KBM-7 (cell line): ENCODE results near the gene ANKLE1.

ENCODE experiments used
- DNase-seq: peaks from one replicate; pipeline ENCODE4 v3.0.0-alpha.2; 2015
- in situ Hi-C: fragments of 300-500 bp; cut with MboI; formaldehyde crosslinking; loops from 2 replicates; pipeline ENCODE4 v1.14.3; 2020; ENCODE audit warnings: low sequenced_read_pairs, low pct_unique_long_range_greater_than_20kb, mixed read lengths

ANKLE1 gene

DNA sequence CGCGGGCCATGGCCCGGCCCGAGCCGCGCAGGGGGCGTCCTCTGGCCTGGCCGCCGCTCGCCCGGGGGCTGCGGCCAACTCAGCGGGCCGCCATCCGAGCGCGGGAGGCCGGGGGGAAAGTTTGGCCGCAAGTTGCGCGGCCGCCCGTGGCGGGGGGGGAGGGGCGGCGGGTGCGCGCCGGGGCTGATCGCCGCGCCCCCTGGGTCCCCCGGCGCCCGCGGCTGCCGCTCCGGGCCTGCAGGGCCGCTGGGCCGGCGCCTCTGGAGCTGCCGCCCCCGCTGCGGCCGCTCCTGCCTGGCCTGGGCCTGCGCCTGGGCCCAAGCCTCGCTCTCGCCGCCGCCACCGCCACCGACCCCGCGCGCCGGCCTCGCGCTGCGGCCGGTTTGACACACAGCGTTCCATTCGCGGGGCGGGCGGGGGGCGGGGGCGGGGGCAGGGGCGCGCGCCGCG is 36.1 kb upstream of the ANKLE1 start, which contains the start of gene NR2F6:
NR2F6 (minus strand) TSS at position 385 of the 450 bp plus-strand sequence. CDS start 699 bp downstream, outside the sequence.
- in situ Hi-C loops, result no loop called here
- DNase-seq, result no peak

DNA sequence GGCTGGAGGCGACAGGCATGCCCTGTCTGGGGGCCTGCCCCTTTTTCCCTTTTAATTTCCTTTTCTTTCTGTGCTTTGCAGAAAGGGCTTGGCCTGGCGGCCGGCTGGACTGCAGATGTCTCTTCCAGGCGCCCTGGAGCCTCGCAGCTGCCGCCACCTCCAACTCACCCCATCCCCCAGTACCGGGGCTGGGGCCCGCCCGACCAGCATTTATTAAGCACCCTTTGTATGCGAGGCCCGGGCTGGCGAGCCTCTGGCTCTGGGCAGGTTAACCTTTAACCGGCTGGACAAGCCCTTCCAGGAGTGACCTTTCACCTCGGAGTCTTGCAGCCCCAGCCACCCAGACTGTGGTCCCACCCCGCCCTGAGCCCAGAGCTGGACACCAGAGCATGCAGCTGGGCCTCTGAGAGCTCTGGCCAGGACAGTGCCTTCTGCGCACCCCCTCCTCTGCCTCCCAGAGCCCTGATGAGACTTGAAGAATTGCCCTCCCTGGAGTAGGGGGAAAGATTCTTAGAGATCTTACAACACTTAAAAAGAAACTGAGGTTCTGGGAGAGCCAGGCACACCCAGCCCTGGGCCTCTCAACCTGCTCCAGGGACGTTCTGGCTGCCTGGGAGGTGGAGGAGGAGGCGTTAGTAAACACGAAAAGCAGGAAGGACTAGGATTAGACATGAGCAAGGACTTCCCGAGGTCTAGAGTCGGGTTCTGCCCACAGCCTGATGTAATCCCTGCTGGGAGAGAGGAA is 34.8 kb upstream of the ANKLE1 start:
- in situ Hi-C loops, result no loop called here
- no peak for DNase-seq

DNA sequence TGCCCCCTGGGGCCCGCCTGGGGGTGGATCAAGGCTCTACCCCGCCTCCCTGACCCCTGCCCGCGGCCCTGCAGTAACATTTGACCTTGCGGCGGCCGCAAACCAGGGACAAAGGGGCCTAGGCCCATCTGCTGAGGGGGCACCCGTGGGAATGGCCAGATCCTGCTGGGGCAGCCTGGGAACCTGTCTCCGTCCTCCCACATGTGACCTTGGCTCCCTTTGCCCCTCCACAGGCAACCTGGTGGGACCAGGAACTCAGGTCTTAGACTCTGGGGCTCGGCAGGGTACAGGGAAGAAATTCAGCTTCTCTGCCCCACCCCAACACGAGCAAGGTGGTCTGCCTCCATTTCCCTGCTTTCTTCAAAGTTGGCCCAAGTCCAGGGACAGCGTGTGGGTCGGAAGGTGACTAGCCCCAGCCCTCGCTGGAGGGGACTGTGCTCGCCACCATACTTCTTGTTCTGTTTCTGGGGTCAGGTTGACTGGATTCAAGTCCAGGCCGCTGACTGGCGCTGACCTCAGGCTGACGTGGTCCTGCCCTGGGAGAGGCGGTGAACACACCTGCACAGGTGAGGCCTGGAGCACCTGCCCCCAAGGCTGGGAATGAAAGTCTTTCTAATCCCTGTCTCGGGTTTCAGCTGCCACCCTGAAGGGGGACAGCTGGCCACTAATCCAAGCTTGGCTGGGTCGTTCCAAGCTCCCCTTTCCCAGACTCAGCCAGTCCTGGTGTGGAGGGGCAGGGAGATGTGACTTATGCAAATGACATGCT is 33.5 kb upstream of the ANKLE1 start:
- DNase-seq, result no peak

DNA sequence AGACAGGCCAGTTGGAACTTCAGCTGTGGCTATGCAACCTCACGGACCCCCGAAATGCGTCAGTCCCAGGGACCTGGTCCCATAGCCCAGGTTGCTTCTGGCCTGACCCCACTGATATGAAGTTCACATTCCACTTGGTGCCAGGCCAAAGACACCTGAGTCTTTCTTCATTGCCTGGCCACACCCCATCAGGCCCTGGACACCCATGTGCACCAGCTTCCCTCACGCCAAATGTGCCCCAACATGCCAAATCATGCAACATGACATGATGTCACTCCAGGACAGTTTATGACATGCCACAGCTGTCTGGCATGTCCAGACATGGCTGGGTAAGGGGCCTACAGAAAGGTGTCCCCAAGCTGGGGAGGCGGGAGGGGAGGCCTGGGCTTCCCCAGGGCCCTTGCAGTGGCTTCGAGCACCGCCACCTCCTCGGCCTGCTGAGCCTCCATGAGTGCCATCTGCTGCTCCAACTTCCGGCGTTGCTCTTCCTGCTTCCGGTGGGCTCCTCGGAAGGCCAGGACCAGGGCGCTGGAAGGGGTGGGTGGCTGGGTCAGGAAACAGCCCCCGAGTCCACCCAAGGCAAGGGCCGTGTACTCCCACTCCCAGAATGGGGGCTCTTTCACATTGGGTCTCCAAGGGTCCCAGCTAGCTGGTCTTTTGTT is 31.7 kb upstream of the ANKLE1 start:
- DNase-seq, result no peak
- in situ Hi-C loops, result no loop called here

More for the DNA sequence above, 33.5 kb upstream of the ANKLE1 start:
- in situ Hi-C loops, result no loop called here

DNA sequence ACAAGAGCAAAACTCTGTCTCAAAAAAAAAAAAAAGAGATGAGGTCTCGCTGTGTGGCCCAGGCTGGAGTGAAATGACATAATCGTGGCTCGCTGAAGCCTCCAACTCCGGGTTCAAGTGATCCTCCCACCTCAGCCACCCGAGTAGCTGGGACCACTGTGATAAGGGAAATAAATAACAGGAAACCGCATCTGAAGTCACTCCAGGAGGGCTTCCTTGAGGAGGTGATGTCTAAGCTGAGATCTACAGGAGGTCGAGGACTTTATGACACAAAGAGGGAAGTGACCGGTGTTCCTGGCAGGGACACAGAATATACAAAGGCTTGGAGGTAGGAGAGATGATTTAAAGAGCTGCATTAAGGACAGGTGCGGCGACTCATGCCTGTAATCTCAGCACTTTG is 27.1 kb upstream of the ANKLE1 start:
- DNase-seq, result peak; percentile 66
- in situ Hi-C loops, result no loop called here

DNA sequence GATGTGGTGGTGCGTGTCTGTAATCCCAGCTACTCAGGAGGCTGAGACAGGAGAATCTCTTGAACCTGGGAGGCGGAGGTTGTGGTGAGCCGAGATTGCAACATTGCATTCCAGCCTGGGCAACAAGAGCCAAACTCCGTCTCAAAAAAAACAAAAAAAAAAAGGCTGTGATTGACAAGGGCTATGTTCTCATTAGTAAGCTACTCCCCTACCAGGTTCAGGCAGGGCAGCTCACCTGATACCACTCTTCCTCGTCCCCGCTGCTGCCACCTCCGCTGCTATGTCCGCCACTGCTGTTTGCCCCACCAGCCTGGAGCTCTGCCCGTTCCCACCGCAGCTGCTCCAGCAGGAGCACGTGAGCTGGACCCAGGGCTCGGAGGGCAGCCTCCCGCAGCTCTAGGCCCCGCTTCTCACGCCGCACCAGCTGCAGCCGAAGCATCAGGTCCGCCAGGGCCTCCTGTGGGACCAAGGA is 26.5 kb upstream of the ANKLE1 start:
- in situ Hi-C loops, result no loop called here
- DNase-seq, result no peak

DNA sequence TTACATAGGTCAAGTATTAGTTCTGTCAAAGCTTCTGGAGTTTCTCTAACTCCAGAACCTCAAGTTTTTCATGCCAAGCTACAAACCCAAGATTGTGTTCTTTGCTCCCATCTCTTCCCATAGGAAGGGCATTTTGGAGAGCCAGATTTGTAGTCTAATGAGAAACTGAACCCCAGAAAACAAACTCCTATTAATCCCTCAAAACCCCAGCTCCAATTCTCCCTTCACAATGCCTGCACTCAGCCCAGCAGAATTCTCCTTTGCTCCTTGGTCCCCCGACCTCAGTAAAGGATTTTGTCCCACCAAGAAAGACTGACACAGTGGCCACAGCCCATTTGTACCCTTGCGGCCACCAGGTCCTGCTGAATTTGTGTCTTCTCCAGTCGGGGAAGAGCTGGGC is 25.6 kb upstream of the ANKLE1 start:
- in situ Hi-C loops, result no loop called here
- DNase-seq, result no peak

DNA sequence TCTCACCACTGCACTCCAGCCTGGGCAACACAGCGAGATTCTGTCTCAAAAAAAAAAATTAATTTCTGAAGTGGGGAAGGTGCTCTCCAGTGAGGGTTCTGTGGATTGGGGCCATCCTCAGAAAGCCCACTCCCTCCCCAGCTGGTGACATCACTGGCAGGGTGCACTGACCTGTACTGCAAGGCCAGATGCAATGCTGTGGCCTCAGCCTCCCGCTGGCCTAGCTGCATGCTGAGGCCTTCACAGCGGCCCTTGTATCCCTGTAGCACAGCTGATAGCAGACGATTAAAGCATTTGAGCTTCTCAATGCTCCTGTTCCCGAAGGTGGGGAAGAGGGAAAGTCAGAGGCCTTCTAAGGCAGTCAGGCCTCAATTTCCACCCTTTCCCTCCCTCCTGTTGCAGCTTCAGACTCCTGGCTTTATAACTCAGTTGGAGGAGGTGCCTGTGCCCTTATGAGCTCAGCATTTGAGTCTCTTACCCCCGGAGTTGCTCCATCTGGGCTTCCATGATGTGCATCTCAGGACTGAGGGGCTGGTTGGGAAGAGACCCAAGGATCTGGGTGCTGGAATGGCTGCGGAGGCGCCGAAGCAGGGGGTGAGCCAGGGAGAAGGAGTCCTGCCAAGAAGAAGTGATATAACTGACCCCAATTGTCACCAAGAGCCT is 22.5 kb upstream of the ANKLE1 start:
- in situ Hi-C loops, result no loop called here
- DNase-seq, result no peak

DNA sequence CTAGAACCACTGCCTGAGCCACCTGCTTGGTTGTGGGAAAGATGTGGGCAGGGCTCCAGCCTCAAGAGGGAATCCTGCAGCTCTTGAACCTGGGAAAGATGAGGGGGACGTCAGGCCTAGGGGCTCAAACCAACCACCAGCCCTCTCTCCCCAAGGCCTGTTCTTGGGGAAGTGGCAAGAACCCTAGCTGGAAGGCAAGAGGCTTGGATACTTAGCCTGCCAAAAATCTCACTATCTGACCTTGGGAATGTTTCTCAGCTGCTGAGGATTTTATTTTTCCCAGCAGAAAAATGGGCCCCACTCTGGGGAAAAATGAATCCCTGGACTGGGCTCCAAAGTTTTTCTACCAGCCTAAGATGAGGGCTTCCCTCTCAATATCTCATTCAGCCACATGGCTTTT is 21.8 kb upstream of the ANKLE1 start:
- no peak for DNase-seq

DNA sequence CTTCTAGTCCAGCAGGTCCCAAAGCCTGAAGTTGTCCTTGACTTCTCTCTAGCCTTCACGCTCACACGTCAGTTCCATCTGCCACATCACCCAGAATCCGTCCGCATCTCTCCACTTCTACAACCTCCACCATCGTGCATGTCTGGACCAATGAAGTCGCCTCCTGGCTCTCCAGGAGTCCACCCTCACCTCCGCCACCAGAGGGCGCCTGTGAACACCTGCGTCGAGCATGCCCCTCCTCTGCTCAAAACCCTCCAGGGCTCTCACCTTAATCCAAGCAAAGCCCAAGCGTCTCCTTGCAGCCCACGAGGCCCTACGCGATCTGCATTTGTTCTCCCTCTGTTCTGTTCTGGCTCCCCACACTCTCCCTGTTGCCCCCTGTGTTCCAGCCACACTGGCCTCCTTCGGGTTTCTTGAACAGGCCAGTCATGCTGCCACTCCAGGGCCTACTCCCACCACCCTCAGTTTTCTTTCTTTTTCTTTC is 20.8 kb upstream of the ANKLE1 start:
- peak; percentile 94 for DNase-seq
- in situ Hi-C loops, result no loop called here

More for the DNA sequence above, 21.8 kb upstream of the ANKLE1 start:
- in situ Hi-C loops, result no loop called here

DNA sequence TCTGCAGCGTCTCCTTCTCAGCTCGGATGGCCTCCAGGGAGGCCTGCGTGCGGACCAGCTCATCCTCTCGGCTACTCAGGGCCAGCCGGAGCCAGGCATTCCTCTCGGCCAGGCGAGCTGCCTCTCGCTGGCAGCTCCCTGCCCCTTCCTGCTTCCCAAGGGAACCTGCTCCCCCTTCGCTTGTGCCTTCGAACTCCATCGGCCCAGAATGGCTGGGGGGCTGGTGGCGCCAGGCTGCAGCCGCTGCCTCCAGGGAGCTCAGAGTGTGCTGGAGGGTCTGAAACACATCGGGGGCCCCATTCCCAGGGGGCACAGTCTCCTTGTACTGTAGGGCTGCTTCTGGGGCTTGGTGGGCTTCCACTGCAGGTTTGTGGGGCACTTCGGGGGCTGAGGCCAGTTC is 19.1 kb upstream of the ANKLE1 start:
- DNase-seq, result no peak
- in situ Hi-C loops, result no loop called here

DNA sequence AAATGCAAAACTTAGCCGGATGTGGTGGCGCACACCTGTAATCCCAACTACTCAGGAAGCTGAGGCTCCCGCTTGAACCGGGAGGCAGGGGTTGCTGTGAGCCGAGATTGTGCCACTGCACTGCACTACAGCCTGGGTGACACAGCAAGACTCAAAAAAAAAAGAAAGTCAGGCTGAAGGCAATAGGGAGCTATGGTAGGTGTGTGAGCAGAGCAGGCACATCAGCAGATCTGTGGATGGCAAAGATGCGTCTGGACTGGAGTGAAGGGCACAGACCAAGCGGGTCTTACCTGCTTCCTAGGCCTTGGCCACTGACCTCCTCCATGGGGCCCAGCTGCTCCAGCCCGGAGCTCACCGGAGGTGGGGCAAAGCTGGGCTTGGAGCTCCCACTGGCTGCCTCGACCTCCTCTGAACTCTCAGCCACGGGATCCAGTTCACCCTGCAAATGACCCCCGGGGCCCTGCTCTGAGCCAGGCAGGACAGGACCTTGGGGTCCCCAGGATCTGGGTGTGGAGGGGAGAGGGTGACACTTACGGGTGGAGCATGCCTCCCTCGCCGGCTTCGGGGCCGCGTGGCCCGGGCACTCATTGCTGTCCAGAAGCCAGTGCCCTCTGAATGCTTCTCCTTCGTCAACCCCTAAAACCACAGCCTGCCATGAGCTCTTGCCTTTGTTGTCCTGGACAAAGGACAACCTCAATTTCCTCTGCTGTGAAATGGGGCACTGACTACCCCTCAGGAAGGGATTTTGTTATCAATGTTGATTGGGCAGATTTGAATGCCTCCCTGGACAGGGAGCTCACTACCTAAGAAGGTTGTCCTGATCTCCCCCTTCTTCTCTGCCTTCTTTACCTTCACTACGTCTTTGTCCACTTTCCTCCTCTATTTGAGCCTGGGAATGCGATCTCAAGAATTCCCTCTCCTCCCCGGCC is 17.7 kb upstream of the ANKLE1 start:
- DNase-seq, result no peak
- in situ Hi-C loops, result no loop called here

DNA sequence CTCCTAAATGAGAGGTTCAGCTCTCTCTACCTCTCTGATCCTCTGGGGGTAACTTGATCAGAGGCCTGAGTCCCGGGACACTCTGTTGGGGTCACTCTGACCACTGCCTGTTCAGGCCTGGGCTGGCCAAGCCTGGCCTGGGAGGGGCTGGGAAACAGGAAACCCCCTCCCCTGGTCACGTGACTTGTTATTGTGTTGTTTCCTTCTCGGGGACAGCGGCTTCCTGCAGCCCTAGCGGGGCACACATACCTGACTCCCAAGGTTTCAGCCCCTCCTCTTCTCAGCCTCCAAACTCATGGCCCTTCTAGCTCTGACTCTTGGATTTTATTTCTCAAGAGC is 17.1 kb upstream of the ANKLE1 start, which contains the start of gene USHBP1:
USHBP1 (minus strand) TSS at position 105 of the 339 bp plus-strand sequence. CDS start 446 bp downstream, outside the sequence.
- no peak for DNase-seq
- in situ Hi-C loops, result no loop called here

DNA sequence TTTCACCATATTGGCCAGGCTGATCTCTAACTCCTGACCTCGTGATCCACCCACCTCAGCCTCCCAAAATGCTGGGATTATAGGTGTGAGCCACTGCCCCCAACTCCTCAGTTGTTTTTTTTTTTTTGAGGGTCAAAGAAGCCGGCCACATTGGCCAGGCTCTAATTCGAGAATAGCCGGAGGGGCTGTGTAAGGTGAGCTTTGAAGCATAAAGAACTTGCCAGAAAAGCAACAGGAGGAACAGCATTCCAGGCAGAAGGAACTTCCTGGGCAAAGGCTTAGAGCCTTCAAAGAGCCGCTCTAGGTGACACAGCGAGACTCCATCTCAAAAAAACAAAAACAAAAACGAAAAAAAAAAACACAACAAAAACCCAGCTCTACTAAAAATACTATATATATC is 15.7 kb upstream of the ANKLE1 start:
- DNase-seq, result no peak
- in situ Hi-C loops, result no loop called here

DNA sequence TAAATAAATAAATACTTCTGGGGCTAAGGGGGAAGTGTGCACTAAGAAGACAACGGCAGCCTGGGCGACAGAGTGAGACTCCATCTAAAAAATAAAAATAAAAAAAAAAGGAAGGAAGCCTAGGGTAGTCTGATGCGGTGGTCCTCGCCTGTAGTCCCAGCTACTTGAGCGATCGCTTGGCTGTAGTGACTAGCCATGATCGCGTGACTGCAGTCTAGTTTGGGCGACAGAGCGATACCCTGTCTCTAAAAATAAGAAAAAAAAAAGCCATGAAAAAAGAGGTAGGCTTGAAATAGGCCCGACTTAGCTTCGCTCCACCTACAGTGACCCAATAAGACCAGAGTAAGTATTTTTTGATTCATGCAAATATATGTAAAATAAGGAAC is 15.1 kb upstream of the ANKLE1 start:
- DNase-seq, result no peak
- in situ Hi-C loops, result no loop called here

DNA sequence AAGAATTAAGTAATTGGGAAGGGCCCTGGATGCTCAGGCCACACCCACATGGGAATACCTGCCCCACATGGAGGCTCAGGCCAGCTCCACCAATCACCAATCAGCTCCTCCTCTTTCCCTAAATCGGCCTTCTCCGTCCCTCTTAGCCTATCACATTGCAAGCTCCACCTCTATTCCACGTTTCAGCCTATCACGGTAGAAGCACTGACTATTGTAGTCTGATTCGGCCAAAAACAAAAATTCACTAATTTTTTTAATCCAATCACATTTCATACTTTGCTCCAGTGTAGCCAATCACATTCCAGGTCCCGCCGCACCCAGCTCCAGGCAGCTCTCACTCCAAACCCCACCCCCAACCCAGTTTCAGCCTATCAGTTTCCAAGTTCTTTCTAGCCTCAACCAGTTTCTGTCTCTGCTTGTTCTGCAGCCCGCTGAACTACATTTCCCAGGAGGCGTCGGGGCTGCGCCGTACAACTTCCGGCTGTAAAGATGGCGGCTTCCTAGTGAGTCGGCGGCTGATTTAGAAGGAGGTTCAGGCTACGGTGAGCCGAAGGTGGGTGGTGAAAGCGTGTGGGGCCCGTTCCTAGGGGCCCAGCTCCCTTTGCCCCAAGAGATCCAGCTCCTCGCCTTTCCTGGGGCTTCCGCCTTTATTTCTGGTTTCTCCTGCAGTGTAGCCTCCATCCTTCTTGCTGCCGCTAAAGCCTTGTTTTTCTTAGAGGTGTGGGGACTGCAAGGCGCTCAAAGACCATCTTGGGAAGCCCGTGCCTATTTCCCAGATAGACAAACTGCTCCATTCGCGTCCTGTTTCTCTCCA is 14.5 kb upstream of the ANKLE1 start, which contains the start of gene BABAM1:
BABAM1 (plus strand) TSS at position 469 of the 814 bp plus-strand sequence. CDS start 1,364 bp downstream, outside the sequence.
- in situ Hi-C loops, result no loop called here
- peak; percentile 100 for DNase-seq

DNA sequence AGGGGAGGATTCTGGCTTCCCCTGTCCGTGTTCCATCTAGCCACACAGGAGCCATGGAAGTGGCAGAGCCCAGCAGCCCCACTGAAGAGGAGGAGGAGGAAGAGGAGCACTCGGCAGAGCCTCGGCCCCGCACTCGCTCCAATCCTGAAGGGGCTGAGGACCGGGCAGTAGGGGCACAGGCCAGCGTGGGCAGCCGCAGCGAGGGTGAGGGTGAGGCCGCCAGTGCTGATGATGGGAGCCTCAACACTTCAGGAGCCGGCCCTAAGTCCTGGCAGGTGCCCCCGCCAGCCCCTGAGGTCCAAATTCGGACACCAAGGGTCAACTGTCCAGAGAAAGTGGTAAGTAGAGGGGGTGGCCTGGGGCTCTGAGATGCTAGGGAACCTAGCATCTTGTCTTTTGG is 12.9 kb upstream of the ANKLE1 start:
- no peak for DNase-seq
- in situ Hi-C loops, result no loop called here
